Activated T-helper 1 cell treated with anti-CD3 and anti-CD28 coated beads, Interleukin-12 subunit alpha, Interleukin-12 subunit beta, Interleukin-2, Interleukin-4 antibody, amounts not matched to agents 30 ng/mL and 10 ng/mL and 1 ng/mL, durations not matched to agents 14 hours and 24 hours and 36 hours (primary cell): ENCODE results near the gene ZNF248. TPM values are rescaled to one million over a fixed set of nuclear protein-coding genes. Genes with fewer than 3 reads are reported as not detected.

Experiments
- DNase-seq: peaks from one replicate; pipeline ENCODE4 v3.0.0; 2021; ENCODE audit warnings: low spot score
- H3K27ac Mint-ChIP-seq: one replicate; pipeline ENCODE4 v1.8.0; 2021; ENCODE audit warnings: mild to moderate bottlenecking, mixed read lengths
- H3K27me3 Mint-ChIP-seq: one replicate; pipeline ENCODE4 v1.8.0; 2022; ENCODE audit warnings: mild to moderate bottlenecking, moderate library complexity, mixed read lengths; ENCODE audit not compliant: insufficient read depth
- H3K36me3 Mint-ChIP-seq: one replicate; pipeline ENCODE4 v1.8.0; 2021; ENCODE audit warnings: low read depth, mixed read lengths
- H3K4me1 Mint-ChIP-seq: one replicate; pipeline ENCODE4 v1.8.0; 2021; ENCODE audit warnings: low read depth, mixed read lengths
- H3K4me3 Mint-ChIP-seq: one replicate; pipeline ENCODE4 v1.8.0; 2021; ENCODE audit warnings: mild to moderate bottlenecking, moderate library complexity, mixed read lengths
- H3K9me3 Mint-ChIP-seq: one replicate; pipeline ENCODE4 v1.8.0; 2021; ENCODE audit warnings: mixed read lengths
- intact Hi-C: fragments of 100-400 bp; cut with micrococcal nuclease; formaldehyde crosslinking; loops from one replicate; pipeline ENCODE4 v1.15.1; 2024
- total RNA-seq: library from RNA; stranded (reverse); gene quantifications from 2 replicates; pipeline ENCODE4 v1.2.3, GENCODE V29; 2022

The ZNF248 gene
- total RNA-seq, 1 donor from 2014 or later = 7.9 TPM

DNA sequence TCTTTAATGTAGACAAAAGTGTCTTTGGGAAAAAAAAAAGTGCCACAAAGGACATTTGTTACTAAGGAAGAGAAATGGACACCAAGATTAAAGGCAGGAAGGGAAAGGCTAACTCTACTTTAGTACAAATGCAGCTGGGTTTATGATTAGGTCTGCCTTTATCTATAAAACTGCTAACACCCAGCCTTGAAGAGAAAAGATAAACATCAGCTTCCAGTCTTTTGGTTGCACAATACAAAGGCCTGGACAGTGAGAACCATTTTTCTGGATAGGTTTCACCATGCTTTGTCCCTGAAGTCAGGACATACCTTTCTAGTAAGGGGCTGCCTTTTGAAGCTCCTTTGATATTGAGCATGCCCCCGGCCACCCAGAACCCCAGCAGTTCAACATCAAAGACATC lies 45.1 kb downstream of the ZNF248 start:
- Mint-ChIP-seq H3K9me3 (peaks cover 61% of the 10 kb centered on the region), H3K36me3 (no peaks in the 10 kb centered on the region), H3K27ac (no peak overlapping the region), H3K27me3 (no peaks in the 10 kb centered on the region), H3K4me1 (no peaks in the 10 kb centered on the region), H3K4me3 (no peak overlapping the region)
- intact Hi-C loops = no loop called here
- DNase-seq = no peak

GRCh38 chr10:37803269-37803668 lies 54.1 kb downstream of the ZNF248 start:
- Mint-ChIP-seq H3K27ac (no peak overlapping the region), H3K4me1 (no peaks in the 10 kb centered on the region), H3K4me3 (no peak overlapping the region), H3K27me3 (no peaks in the 10 kb centered on the region), H3K9me3 (peaks cover 13% of the 10 kb centered on the region), H3K36me3 (no peaks in the 10 kb centered on the region)
- DNase-seq = no peak
- intact Hi-C loops = no loop called here

- no peaks in the 10 kb centered on the region for H3K36me3 Mint-ChIP-seq
- no peaks in the 10 kb centered on the region for H3K4me1 Mint-ChIP-seq
- intact Hi-C loops = no loop called here
- no peaks in the 10 kb centered on the region for H3K27me3 Mint-ChIP-seq
- H3K27ac Mint-ChIP-seq = no peak overlapping the region
- H3K9me3 Mint-ChIP-seq = peaks cover 22% of the 10 kb centered on the region
- H3K4me3 Mint-ChIP-seq = no peak overlapping the region
- no peak for DNase-seq
Observed at GRCh38 chr10:37801557-37801956, 55.9 kb downstream of the ZNF248 start.

- DNase-seq = no peak
- H3K4me3 Mint-ChIP-seq = no peak overlapping the region
- no peaks in the 10 kb centered on the region for H3K4me1 Mint-ChIP-seq
- no peak overlapping the region for H3K27ac Mint-ChIP-seq
- H3K9me3 Mint-ChIP-seq = peaks cover 52% of the 10 kb centered on the region
- H3K27me3 Mint-ChIP-seq = no peaks in the 10 kb centered on the region
- intact Hi-C loops = no loop called here
- no peaks in the 10 kb centered on the region for H3K36me3 Mint-ChIP-seq
Observed at GRCh38 chr10:37794305-37794976, 63.0 kb downstream of the ZNF248 start.

- peaks cover 50% of the 10 kb centered on the region for H3K9me3 Mint-ChIP-seq
- no peak overlapping the region for H3K27ac Mint-ChIP-seq
- no peaks in the 10 kb centered on the region for H3K4me1 Mint-ChIP-seq
- intact Hi-C loops = no loop called here
- no peaks in the 10 kb centered on the region for H3K27me3 Mint-ChIP-seq
- no peaks in the 10 kb centered on the region for H3K36me3 Mint-ChIP-seq
- no peak overlapping the region for H3K4me3 Mint-ChIP-seq
- no peak for DNase-seq
Observed at GRCh38 chr10:37789590-37789989, 67.8 kb downstream of the ZNF248 start.

GRCh38 chr10:37784678-37785077 lies 72.7 kb downstream of the ZNF248 start:
- intact Hi-C loops = no loop called here
- Mint-ChIP-seq H3K27me3 (no peaks in the 10 kb centered on the region), H3K4me1 (no peaks in the 10 kb centered on the region), H3K9me3 (peaks cover 35% of the 10 kb centered on the region), H3K4me3 (no peak overlapping the region), H3K27ac (no peak overlapping the region), H3K36me3 (no peaks in the 10 kb centered on the region)
- DNase-seq = no peak

DNA sequence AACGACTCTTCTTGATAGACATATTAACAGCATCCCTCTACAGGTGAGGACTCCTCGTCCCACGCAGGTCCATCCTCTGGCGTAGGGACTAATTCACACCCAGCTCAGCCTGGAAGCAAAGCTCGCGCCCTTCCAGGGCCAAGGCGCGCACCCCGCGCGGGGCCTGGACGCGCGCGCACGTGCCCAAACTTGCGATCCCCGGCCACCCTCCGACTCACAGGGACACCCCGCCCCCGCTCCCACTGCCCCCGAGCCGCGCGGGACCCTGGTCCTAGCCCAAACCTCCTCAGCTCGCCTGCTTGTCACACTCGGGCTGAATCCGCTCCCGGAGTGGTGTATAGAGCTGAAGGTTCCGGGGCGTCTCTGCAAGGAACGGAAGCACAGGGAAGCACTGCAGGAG lies 76.9 kb downstream of the ZNF248 start:
- H3K27ac Mint-ChIP-seq = no peak overlapping the region

GRCh38 chr10:37777056-37777455 lies 80.4 kb downstream of the ZNF248 start:
- Mint-ChIP-seq H3K4me1 (no peaks in the 10 kb centered on the region), H3K27ac (no peak overlapping the region), H3K9me3 (peaks cover 33% of the 10 kb centered on the region), H3K27me3 (no peaks in the 10 kb centered on the region), H3K36me3 (no peaks in the 10 kb centered on the region), H3K4me3 (no peak overlapping the region)
- intact Hi-C loops = no loop called here
- DNase-seq = no peak

More for the DNA sequence above, 76.9 kb downstream of the ZNF248 start:
- no peak overlapping the region for H3K4me3 Mint-ChIP-seq
- H3K27me3 Mint-ChIP-seq = no peaks in the 10 kb centered on the region
- H3K4me1 Mint-ChIP-seq = no peaks in the 10 kb centered on the region
- H3K36me3 Mint-ChIP-seq = no peaks in the 10 kb centered on the region
- DNase-seq = no peak
- intact Hi-C loops = no loop called here
- peaks cover 32% of the 10 kb centered on the region for H3K9me3 Mint-ChIP-seq

- H3K36me3 Mint-ChIP-seq = no peaks in the 10 kb centered on the region
- H3K4me1 Mint-ChIP-seq = no peaks in the 10 kb centered on the region
- intact Hi-C loops = no loop called here
- no peaks in the 10 kb centered on the region for H3K27me3 Mint-ChIP-seq
- H3K27ac Mint-ChIP-seq = no peak overlapping the region
- no peak for DNase-seq
- peaks cover 31% of the 10 kb centered on the region for H3K9me3 Mint-ChIP-seq
- H3K4me3 Mint-ChIP-seq = no peak overlapping the region
Observed at GRCh38 chr10:37775612-37776011, 81.8 kb downstream of the ZNF248 start.

DNA sequence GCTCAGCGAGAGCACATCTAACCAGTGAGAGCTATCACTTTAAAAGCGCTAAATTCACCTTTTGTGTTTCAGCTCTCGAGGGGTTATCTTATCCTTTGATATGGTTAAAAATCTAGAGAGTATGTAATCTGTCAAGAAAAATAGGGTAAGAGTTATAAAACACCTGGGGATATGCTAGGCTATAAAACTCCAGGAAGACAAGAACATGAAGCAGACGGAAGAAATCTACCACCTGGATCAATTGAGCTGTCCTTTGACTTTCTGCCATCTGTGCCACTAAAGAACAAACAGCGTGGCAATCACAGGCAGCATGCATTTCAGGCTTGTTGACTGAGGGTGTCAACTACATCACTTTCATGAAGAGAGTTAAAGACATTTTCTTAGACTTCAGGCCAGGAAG lies 83.1 kb downstream of the ZNF248 start:
- Mint-ChIP-seq H3K27ac (no peak overlapping the region), H3K4me1 (no peaks in the 10 kb centered on the region), H3K4me3 (no peak overlapping the region), H3K27me3 (no peaks in the 10 kb centered on the region), H3K9me3 (peaks cover 31% of the 10 kb centered on the region), H3K36me3 (no peaks in the 10 kb centered on the region)
- intact Hi-C loops = no loop called here
- DNase-seq = no peak

- no peaks in the 10 kb centered on the region for H3K36me3 Mint-ChIP-seq
- H3K4me1 Mint-ChIP-seq = no peaks in the 10 kb centered on the region
- peaks cover 58% of the 10 kb centered on the region for H3K9me3 Mint-ChIP-seq
Observed at GRCh38 chr10:37765216-37765615, 92.2 kb downstream of the ZNF248 start.

DNA sequence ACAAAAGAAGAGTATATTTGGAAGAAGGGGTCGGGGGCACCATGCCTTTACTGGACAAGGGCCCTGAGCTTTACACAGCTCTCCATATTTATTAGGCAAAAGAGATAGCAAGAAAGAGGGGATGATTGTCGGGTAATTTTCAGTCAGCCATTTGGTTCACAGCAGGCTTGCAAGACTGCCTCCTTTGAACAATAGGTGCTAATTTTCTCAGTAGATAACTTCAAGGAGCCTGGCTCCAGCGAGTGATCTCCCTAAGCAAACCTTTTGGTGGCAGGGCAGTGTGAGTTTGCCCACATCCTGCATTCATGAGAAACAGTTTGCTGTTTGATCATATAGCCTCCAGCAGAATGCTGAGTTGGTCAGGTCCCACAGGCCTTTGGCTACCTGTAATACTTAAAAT lies 94.3 kb downstream of the ZNF248 start:
- intact Hi-C loops = no loop called here

More at GRCh38 chr10:37765216-37765615, 92.2 kb downstream of the ZNF248 start:
- Mint-ChIP-seq H3K27ac (no peak overlapping the region), H3K4me3 (no peak overlapping the region), H3K27me3 (no peaks in the 10 kb centered on the region)
- intact Hi-C loops = no loop called here
- DNase-seq = no peak

GRCh38 chr10:37762287-37762686 lies 95.1 kb downstream of the ZNF248 start:
- Mint-ChIP-seq H3K36me3 (no peaks in the 10 kb centered on the region), H3K9me3 (peaks cover 57% of the 10 kb centered on the region), H3K4me3 (no peak overlapping the region), H3K27me3 (no peaks in the 10 kb centered on the region), H3K27ac (no peak overlapping the region), H3K4me1 (no peaks in the 10 kb centered on the region)
- intact Hi-C loops = no loop called here
- DNase-seq = no peak

More for the DNA sequence above, 94.3 kb downstream of the ZNF248 start:
- H3K36me3 Mint-ChIP-seq = no peaks in the 10 kb centered on the region
- H3K4me3 Mint-ChIP-seq = no peak overlapping the region
- no peak for DNase-seq
- peaks cover 56% of the 10 kb centered on the region for H3K9me3 Mint-ChIP-seq
- H3K27ac Mint-ChIP-seq = no peak overlapping the region
- H3K27me3 Mint-ChIP-seq = no peaks in the 10 kb centered on the region
- no peaks in the 10 kb centered on the region for H3K4me1 Mint-ChIP-seq

DNA sequence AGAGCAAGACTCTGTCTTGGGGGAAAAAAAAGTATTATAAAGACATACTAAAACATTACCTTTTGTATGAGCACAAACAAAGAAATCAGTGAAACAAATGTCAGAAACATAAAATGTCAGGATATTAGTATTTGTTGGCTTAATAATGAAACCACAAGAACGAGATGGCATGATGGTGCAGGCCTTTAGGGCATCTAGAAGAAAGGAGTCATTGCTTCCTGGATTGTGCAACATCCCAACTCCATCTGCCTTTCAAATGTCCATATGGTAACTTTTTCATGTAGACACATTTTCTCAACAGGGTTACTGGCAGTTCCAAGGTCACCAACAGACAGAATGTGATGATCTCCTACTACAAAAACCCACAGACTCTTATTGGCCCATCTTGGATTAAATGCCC lies 96.6 kb downstream of the ZNF248 start:
- no peaks in the 10 kb centered on the region for H3K27me3 Mint-ChIP-seq
- intact Hi-C loops = no loop called here
- H3K4me3 Mint-ChIP-seq = no peak overlapping the region
- no peaks in the 10 kb centered on the region for H3K4me1 Mint-ChIP-seq
- no peak for DNase-seq
- H3K27ac Mint-ChIP-seq = no peak overlapping the region
- H3K9me3 Mint-ChIP-seq = peaks cover 55% of the 10 kb centered on the region
- H3K36me3 Mint-ChIP-seq = no peaks in the 10 kb centered on the region
